Esophagus muscularis mucosa (tissue), 3 donors: ENCODE results near the gene MAP4K1.

Experiments used
- CTCF ChIP-seq, 3 experiments: fragments of 200-600 bp in 2 of 3; fragments of 450-650 bp in 1 of 3; sonication (generic) in 2 of 3; IDR thresholded peaks; one replicate each; pipeline ENCODE4 v1.5.1; 2017 to 2019; ENCODE audit warnings: antibody characterized with exemption in 3 of 3, mild to moderate bottlenecking in 2 of 3, moderate library complexity in 1 of 3
- POLR2A ChIP-seq: fragments of 450-650 bp; IDR thresholded peaks from one replicate; pipeline ENCODE4 v1.6.1; 2017; ENCODE audit warnings: antibody characterized with exemption, moderate library complexity, mild to moderate bottlenecking, low read depth
- POLR2AphosphoS5 ChIP-seq, 2 donors: sonication (generic); formaldehyde crosslinking; IDR thresholded peaks; one replicate each; pipeline ENCODE4 v1.6.1; 2017; ENCODE audit warnings: antibody characterized with exemption in 2 of 2

DNA sequence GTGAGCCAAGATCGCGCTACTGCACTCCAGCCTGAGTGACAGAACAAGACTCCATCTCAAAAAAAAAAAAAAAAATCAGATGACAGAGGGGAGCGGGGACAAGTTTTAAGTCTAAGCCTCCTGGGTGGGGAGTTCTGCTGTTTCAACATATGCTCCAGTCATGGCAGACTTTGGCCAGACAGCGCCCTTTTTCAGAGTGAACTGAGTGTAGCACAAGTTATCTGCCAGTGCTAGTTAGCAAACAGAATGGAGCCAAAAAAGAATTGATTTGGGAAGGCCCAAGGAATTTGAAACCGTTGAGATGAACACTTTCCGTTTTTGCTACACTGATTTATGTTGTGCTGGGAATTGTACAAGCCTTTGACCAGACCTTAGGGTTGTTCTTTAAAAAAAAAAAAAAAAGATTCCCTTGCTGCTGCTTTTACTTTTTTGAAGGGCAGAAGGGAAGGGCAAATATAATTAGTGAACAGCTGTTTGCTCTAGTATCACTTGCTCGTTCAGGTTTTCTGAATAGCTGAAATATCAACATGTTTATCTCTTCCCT is 35.3 kb upstream of the MAP4K1 start:
- TF ChIP-seq CTCF (IDR thresholded peaks at IDR 0.05) (no peak), POLR2A (no peak), POLR2AphosphoS5 (IDR thresholded peaks at IDR 0.05) (peak in 1 of 2 donors; percentile 42)
